Activated B cell treated with CpG ODN at 0.5 μM for 24 hours (primary cell): ENCODE data around the gene SRCAP. TPM values are rescaled to one million over a fixed set of nuclear protein-coding genes. Genes with fewer than 3 reads are reported as not detected.
A peak's percentile ranks its signal among the peaks of the same experiment; 100 is the strongest.

ENCODE experiments used
- ATAC-seq: fragments of 200-7000 bp; cut with Tn5 transposase; one replicate; pipeline ENCODE4 v1.10.0; 2021; ENCODE audit warnings: low read depth, mild to moderate bottlenecking, moderate library complexity
- CTCF ChIA-PET: fragments of 350-600 bp; sonication (Branson Sonifier 250); formaldehyde crosslinking; loops from one replicate; lab custom pipeline; 2021; ENCODE audit warnings: antibody characterized with exemption; lab: Charles Lee
- POLR2A ChIA-PET: fragments of 350-600 bp; sonication (Branson Sonifier 250); formaldehyde crosslinking; loops from one replicate; lab custom pipeline; 2021; ENCODE audit warnings: antibody characterized with exemption; lab: Charles Lee
- DNase-seq: peaks from one replicate; pipeline ENCODE4 v3.0.0; 2022
- H3K27ac Mint-ChIP-seq: one replicate; pipeline ENCODE4 v1.8.0; 2020; ENCODE audit warnings: mixed read lengths
- H3K27me3 Mint-ChIP-seq: one replicate; pipeline ENCODE4 v1.8.0; 2021; ENCODE audit warnings: mixed read lengths
- H3K36me3 Mint-ChIP-seq: one replicate; pipeline ENCODE4 v1.8.0; 2021; ENCODE audit warnings: low read depth, mixed read lengths
- H3K4me1 Mint-ChIP-seq: one replicate; pipeline ENCODE4 v1.8.0; 2021; ENCODE audit warnings: mixed read lengths
- H3K4me3 Mint-ChIP-seq: one replicate; pipeline ENCODE4 v1.8.0; 2020; ENCODE audit warnings: mild to moderate bottlenecking, mixed read lengths
- H3K9me3 Mint-ChIP-seq: one replicate; pipeline ENCODE4 v1.8.0; 2020; ENCODE audit warnings: mixed read lengths
- intact Hi-C: fragments of 100-400 bp; cut with micrococcal nuclease; formaldehyde crosslinking; loops from one replicate; pipeline ENCODE4 v1.15.1; 2024
- total RNA-seq: library from RNA; stranded (reverse); gene quantifications from 2 replicates; pipeline ENCODE4 v1.2.3, GENCODE V29; 2022
- TF ChIP-seq, protein P1 (sequence below): fragments of 200-600 bp; IDR thresholded peaks from one replicate; pipeline ENCODE4 v1.8.0; 2022; ENCODE audit warnings: antibody characterized with exemption, mild to moderate bottlenecking

Gene SRCAP
- total RNA-seq, 1 donor from 2014 or later: 123 TPM

- no peak overlapping the region for H3K27ac Mint-ChIP-seq
- H3K9me3 Mint-ChIP-seq: no peaks in the 10 kb centered on the region
- no peaks in the 10 kb centered on the region for H3K27me3 Mint-ChIP-seq
- TF ChIP-seq, protein P1, sequence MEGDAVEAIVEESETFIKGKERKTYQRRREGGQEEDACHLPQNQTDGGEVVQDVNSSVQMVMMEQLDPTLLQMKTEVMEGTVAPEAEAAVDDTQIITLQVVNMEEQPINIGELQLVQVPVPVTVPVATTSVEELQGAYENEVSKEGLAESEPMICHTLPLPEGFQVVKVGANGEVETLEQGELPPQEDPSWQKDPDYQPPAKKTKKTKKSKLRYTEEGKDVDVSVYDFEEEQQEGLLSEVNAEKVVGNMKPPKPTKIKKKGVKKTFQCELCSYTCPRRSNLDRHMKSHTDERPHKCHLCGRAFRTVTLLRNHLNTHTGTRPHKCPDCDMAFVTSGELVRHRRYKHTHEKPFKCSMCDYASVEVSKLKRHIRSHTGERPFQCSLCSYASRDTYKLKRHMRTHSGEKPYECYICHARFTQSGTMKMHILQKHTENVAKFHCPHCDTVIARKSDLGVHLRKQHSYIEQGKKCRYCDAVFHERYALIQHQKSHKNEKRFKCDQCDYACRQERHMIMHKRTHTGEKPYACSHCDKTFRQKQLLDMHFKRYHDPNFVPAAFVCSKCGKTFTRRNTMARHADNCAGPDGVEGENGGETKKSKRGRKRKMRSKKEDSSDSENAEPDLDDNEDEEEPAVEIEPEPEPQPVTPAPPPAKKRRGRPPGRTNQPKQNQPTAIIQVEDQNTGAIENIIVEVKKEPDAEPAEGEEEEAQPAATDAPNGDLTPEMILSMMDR: no peak
- no peak overlapping the region for H3K4me3 Mint-ChIP-seq
- peaks cover 22% of the 10 kb centered on the region for H3K4me1 Mint-ChIP-seq
- POLR2A ChIA-PET: interaction anchor here (1.2 kb wide), 1 partner anchor 37 kb away, joined by 4 read pairs; the partner anchor contains the start of gene PHKG2
- H3K36me3 Mint-ChIP-seq: peaks cover 90% of the 10 kb centered on the region
- no peak for DNase-seq
- no peak for ATAC-seq
- intact Hi-C loops: no loop called here
- CTCF ChIA-PET: no interaction called here
Observed at GRCh38 chr16:30711712-30712111, 12.7 kb downstream of the SRCAP start.

DNA sequence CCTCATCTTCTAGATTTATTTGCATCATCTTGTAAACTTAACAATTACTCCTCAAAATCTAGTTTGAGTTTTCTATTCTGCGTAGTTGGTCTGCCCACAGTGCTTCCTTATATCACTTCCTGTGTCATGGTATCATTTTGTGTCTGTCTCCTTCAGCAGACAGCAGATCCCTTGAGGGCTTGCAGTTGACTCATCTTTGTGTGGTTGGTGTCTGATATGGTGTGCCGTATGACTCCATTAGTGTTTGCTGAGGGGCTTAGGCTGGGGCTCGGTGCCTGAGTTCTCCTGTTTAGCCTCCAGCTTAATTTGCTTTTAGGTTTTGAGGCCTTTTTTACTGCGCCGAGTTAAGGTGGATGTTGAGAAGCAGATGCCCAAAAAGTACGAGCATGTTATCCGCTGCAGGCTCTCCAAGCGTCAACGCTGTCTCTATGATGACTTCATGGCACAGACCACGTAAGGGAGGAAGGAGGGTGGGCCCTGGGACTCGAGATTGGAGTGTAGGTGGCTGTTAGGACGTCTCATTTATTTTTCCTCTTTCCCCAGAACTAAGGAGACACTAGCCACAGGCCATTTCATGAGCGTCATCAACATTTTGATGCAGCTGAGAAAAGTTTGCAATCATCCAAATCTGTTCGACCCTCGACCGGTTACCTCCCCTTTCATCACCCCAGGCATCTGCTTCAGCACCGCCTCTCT is 16.9 kb downstream of the SRCAP start:
- peak overlapping the region; percentile 91 for H3K27ac Mint-ChIP-seq
- H3K4me1 Mint-ChIP-seq: peaks cover 26% of the 10 kb centered on the region
- DNase-seq: no peak
- peak; percentile 99 for ATAC-seq
- peaks cover 87% of the 10 kb centered on the region for H3K36me3 Mint-ChIP-seq
- intact Hi-C loops: loop anchor here (1.0 kb wide), 3 partner anchors 18 to 205 kb away; partner anchors contain the start of genes CFAP119 and RNF40
- no peaks in the 10 kb centered on the region for H3K9me3 Mint-ChIP-seq
- peak overlapping the region; percentile 50 for H3K4me3 Mint-ChIP-seq
- ChIA-PET CTCF (no interaction called here), POLR2A (interaction anchor here (1.2 to 1.3 kb wide), 2 partner anchors 32 kb away, joined by 3 to 8 read pairs; partner anchors contain the start of gene PHKG2)
- H3K27me3 Mint-ChIP-seq: no peaks in the 10 kb centered on the region
- TF ChIP-seq, protein P1: no peak

- Mint-ChIP-seq H3K4me1 (peaks cover 27% of the 10 kb centered on the region), H3K4me3 (no peak overlapping the region), H3K27ac (no peak overlapping the region), H3K27me3 (no peaks in the 10 kb centered on the region), H3K9me3 (no peaks in the 10 kb centered on the region), H3K36me3 (peaks cover 92% of the 10 kb centered on the region)
- POLR2A ChIA-PET: interaction anchor here (0.7 kb wide), 1 partner anchor 28 kb away, joined by 3 read pairs; the partner anchor contains the start of gene PHKG2
- ATAC-seq (no peak), DNase-seq (no peak)
- intact Hi-C loops: no loop called here
- TF ChIP-seq, protein P1: no peak
- CTCF ChIA-PET: no interaction called here
Observed at GRCh38 chr16:30720086-30720485, 21.1 kb downstream of the SRCAP start.

- no peak for ATAC-seq
- no peak for DNase-seq
- intact Hi-C loops: no loop called here
- ChIA-PET POLR2A (interaction anchor here (1.0 kb wide), 1 partner anchor 10 kb away, joined by 4 read pairs; no protein-coding TSS in a partner anchor), CTCF (no interaction called here)
- Mint-ChIP-seq H3K27ac (no peak overlapping the region), H3K36me3 (peaks cover 92% of the 10 kb centered on the region), H3K27me3 (no peaks in the 10 kb centered on the region), H3K4me3 (no peak overlapping the region), H3K4me1 (peaks cover 27% of the 10 kb centered on the region), H3K9me3 (no peaks in the 10 kb centered on the region)
- TF ChIP-seq, protein P1: no peak
Observed at GRCh38 chr16:30720694-30721093, 21.7 kb downstream of the SRCAP start.

GRCh38 chr16:30721167-30721566 is 22.2 kb downstream of the SRCAP start:
- TF ChIP-seq, protein P1: no peak
- no peak for DNase-seq
- POLR2A ChIA-PET: interaction anchor here (1.0 kb wide), 1 partner anchor 10 kb away, joined by 4 read pairs; no protein-coding TSS in a partner anchor
- H3K36me3 Mint-ChIP-seq: peaks cover 92% of the 10 kb centered on the region
- H3K27ac Mint-ChIP-seq: no peak overlapping the region
- peaks cover 26% of the 10 kb centered on the region for H3K4me1 Mint-ChIP-seq
- ATAC-seq: no peak
- intact Hi-C loops: no loop called here
- CTCF ChIA-PET: no interaction called here
- no peak overlapping the region for H3K4me3 Mint-ChIP-seq
- H3K9me3 Mint-ChIP-seq: no peaks in the 10 kb centered on the region
- no peaks in the 10 kb centered on the region for H3K27me3 Mint-ChIP-seq
